K562 (cell line): ENCODE results near the gene NUDT5. TPM values are rescaled to one million over a fixed set of nuclear protein-coding genes. Genes with fewer than 3 reads are reported as not detected.

ENCODE experiments used
- ATAC-seq: fragments of 200-7000 bp; cut with Tn5 transposase; 3 replicates; pipeline ENCODE4 v1.9.1; 2020; ENCODE audit warnings: moderate library complexity
- BruUV-seq: library from RNA; stranded (reverse); fragments of 400-500 nt; replicated peaks from 2 replicates; lab custom pipeline; 2021; lab: Mats Ljungman, UMichigan
- CTCF ChIA-PET: fragments of 300-600 bp; formaldehyde crosslinking; extraction: SDS; loops from one replicate; lab custom pipeline; 2021; ENCODE audit warnings: low intra/inter-chr PET ratio; lab: Yijun Ruan, JAX
- POLR2A ChIA-PET: fragments of 300-600, 350-650 bp; sonication (Branson Sonifier 250); formaldehyde crosslinking; extraction: SDS; loops from one replicate; lab custom pipeline; 2021; ENCODE audit warnings: antibody characterized with exemption, inconsistent platforms; lab: Yijun Ruan, JAX
- DNase-seq, 4 experiments: peaks; one replicate each; pipeline versions ENCODE4 v3.0.0 to v3.0.0-alpha.2; 2011 to 2018; ENCODE audit warnings: low spot score in 3 of 4, mixed read lengths in 3 of 4; ENCODE audit errors: extremely low read depth in 1 of 4
- FAIRE-seq: peaks from 2 replicates; lab custom pipeline; 2011; peaks lifted over from hg19 to GRCh38; lab: Jason Lieb, UNC
- H2AFZ ChIP-seq: 2 replicates; pipeline ENCODE4 v1.6.0; 2011; ENCODE audit warnings: low read depth, low read length, control low read depth, inconsistent platforms
- H3K27ac ChIP-seq: fragments of 200-600 bp; 3 replicates; pipeline ENCODE4 v1.8.0; 2011; ENCODE audit warnings: low read depth, mild to moderate bottlenecking, control low read depth, inconsistent platforms, low read length, moderate library complexity, mixed read lengths; ENCODE audit errors: extremely low read depth
- H3K27me3 ChIP-seq, 2 experiments: fragments of 300-600 bp in 1 of 2; 2 replicates in 1 of 2; 3 replicates in 1 of 2; pipeline versions ENCODE4 v1.6.0 to v1.8.0; 2011; ENCODE audit warnings: inconsistent platforms in 2 of 2, low read length in 2 of 2, mild to moderate bottlenecking in 1 of 2, mixed read lengths in 1 of 2, moderate library complexity in 1 of 2; ENCODE audit not compliant: control insufficient read depth in 2 of 2, insufficient read depth in 2 of 2
- H3K36me3 ChIP-seq: fragments of 300-600 bp; 3 replicates; pipeline ENCODE4 v1.8.0; 2011; ENCODE audit warnings: mild to moderate bottlenecking, low read length, inconsistent platforms; ENCODE audit not compliant: control insufficient read depth, insufficient read depth
- H3K4me1 ChIP-seq, 2 experiments: fragments of 200-600 bp in 1 of 2; replicated peaks in 1 of 2; 2 replicates in 1 of 2; 3 replicates in 1 of 2; pipeline versions ENCODE4 v1.5.1 to v1.8.0; 2011; ENCODE audit warnings: inconsistent platforms in 2 of 2, low read length in 2 of 2, mild to moderate bottlenecking in 1 of 2, mixed read lengths in 1 of 2, moderate library complexity in 1 of 2; ENCODE audit not compliant: control insufficient read depth in 2 of 2, insufficient read depth in 2 of 2
- H3K4me2 ChIP-seq: 2 replicates; pipeline ENCODE4 v1.6.1; 2011; ENCODE audit warnings: low read length, control low read depth, inconsistent platforms, mixed read lengths; ENCODE audit not compliant: insufficient read depth
- H3K4me3 ChIP-seq: fragments of 200-600 bp; sonication (generic), shearing (Covaris generic); 2 replicates; pipeline ENCODE4 v1.5.1; 2016; ENCODE audit warnings: control low read depth, inconsistent platforms
- H3K79me2 ChIP-seq: fragments of 200-600 bp; 3 replicates; pipeline ENCODE4 v1.8.0; 2011; ENCODE audit warnings: low read length, inconsistent platforms; ENCODE audit not compliant: control insufficient read depth, insufficient read depth
- H3K9ac ChIP-seq, 2 experiments: 2 replicates each; pipeline versions ENCODE4 v1.6.0 to v1.6.1; 2011; ENCODE audit warnings: low read depth in 2 of 2, low read length in 2 of 2, control low read depth in 1 of 2, inconsistent platforms in 1 of 2, mild to moderate bottlenecking in 1 of 2, mixed read lengths in 1 of 2; ENCODE audit not compliant: insufficient read depth in 1 of 2
- H3K9me1 ChIP-seq: one replicate; pipeline ENCODE4 v1.6.0; 2011; ENCODE audit warnings: inconsistent platforms, mild to moderate bottlenecking, low read length, moderate library complexity; ENCODE audit not compliant: control insufficient read depth, insufficient read depth
- H3K9me3 ChIP-seq: replicated peaks from 2 replicates; pipeline ENCODE4 v1.5.1; 2011; ENCODE audit warnings: low read depth, low read length, inconsistent platforms; ENCODE audit not compliant: control insufficient read depth, insufficient read depth
- H4K20me1 ChIP-seq: replicated peaks from 2 replicates; pipeline ENCODE4 v1.6.1; 2011; ENCODE audit warnings: low read length, inconsistent platforms, mixed read lengths; ENCODE audit not compliant: control insufficient read depth, insufficient read depth
- BMI1 ChIP-seq: fragments of 150-350 bp; IDR thresholded peaks from 2 replicates; pipeline ENCODE4 v1.6.1; 2014; ENCODE audit warnings: low read length
- CBX8 ChIP-seq: fragments of 200-600 bp; sonication (generic); IDR thresholded peaks from 2 replicates; pipeline ENCODE4 v1.6.1; 2012; ENCODE audit warnings: borderline replicate concordance, mixed run types, low read depth, mild to moderate bottlenecking, moderate library complexity, mixed read lengths, low read length, control low read depth, inconsistent platforms; ENCODE audit not compliant: poor library complexity, severe bottlenecking; ENCODE audit errors: extremely low read depth
- ETV1 ChIP-seq: fragments of 450-650 bp; conservative IDR thresholded peaks from 2 replicates; pipeline ENCODE4 v1.6.1; 2016; ENCODE audit warnings: missing genetic modification characterization, control low read depth, low read depth, missing compliant biosample characterization
- KDM2B ChIP-seq: fragments of 250-450 bp; sonication (Bioruptor Pico); IDR thresholded peaks from 2 replicates; pipeline ENCODE4 v1.8.0; 2021; ENCODE audit warnings: mild to moderate bottlenecking, moderate library complexity
- MNT ChIP-seq, 2 experiments: fragments of 450-650 bp; conservative IDR thresholded peaks; 2 replicates each; pipeline ENCODE4 v1.6.1; 2017; ENCODE audit warnings: mild to moderate bottlenecking in 2 of 2, moderate library complexity in 2 of 2
- MYNN ChIP-seq, 2 experiments: sonication (generic); formaldehyde crosslinking in 1 of 2; IDR thresholded peaks; 2 replicates each; pipeline versions ENCODE4 v1.5.0 to v1.6.1; 2016 to 2020; ENCODE audit warnings: antibody characterized with exemption in 1 of 2, missing genetic modification reagents in 1 of 2
- PPARD ChIP-seq: fragments of 250-450 bp; sonication (Bioruptor Pico); IDR thresholded peaks from 2 replicates; pipeline ENCODE4 v1.8.0; 2022; ENCODE audit warnings: inconsistent platforms, mild to moderate bottlenecking, moderate library complexity
- PURB ChIP-seq: sonication (generic); formaldehyde crosslinking; IDR thresholded peaks from 2 replicates; pipeline ENCODE4 v1.9.0; 2021; ENCODE audit warnings: low read depth, mild to moderate bottlenecking, missing genetic modification reagents
- RNF2 ChIP-seq: sonication (generic); IDR thresholded peaks from 2 replicates; pipeline ENCODE4 v1.6.1; 2016
- SMARCC2 ChIP-seq: fragments of 450-650 bp; IDR thresholded peaks from 2 replicates; pipeline ENCODE4 v1.6.1; 2017; ENCODE audit warnings: antibody characterized with exemption, moderate library complexity, mild to moderate bottlenecking, low read depth
- TCF3 ChIP-seq: sonication (generic); formaldehyde crosslinking; IDR thresholded peaks from 2 replicates; pipeline ENCODE4 v1.4.0; 2020; ENCODE audit warnings: mild to moderate bottlenecking, missing genetic modification reagents
- TEAD2 ChIP-seq: fragments of 450-650 bp; IDR thresholded peaks from 2 replicates; pipeline ENCODE4 v1.6.1; 2016; ENCODE audit warnings: missing genetic modification characterization, control low read depth, missing compliant biosample characterization
- ZNF431 ChIP-seq: sonication (generic); formaldehyde crosslinking; IDR thresholded peaks from 2 replicates; pipeline ENCODE4 v1.8.0; 2022; ENCODE audit warnings: mild to moderate bottlenecking, missing genetic modification reagents
- WGBS: fragments of 100-300 bp; shearing (Covaris generic); methylation state at CpG from one replicate; pipeline ENCODE4 v1.1.6; 2016; ENCODE audit warnings: low coverage, mixed read lengths; ENCODE audit not compliant: insufficient coverage; ENCODE audit errors: missing lambda C conversion rate; 5-methylcytosine and 5-hydroxymethylcytosine counted together
- in situ Hi-C: fragments of 300-500 bp; cut with MboI; formaldehyde crosslinking; loops from 4 replicates; pipeline ENCODE4 v1.15.0; 2018; ENCODE audit warnings: inconsistent platforms, mixed read lengths
- intact Hi-C: fragments of 100-400 bp; cut with micrococcal nuclease; formaldehyde crosslinking; loops from 2 replicates; pipeline ENCODE4 v1.14.2; 2022
- polyA plus RNA-seq, 8 experiments: library from polyadenylated mRNA; depleted of rRNA in 4 of 8; stranded (reverse) in 5 of 8; unstranded in 3 of 8; fragments of >200 nt; fragmentation: Nextera tagmentation in 2 of 8; fragmentation: Illumina TruSeq in 1 of 8; extraction: Ambion mirVana in 2 of 8; extraction: Trizol in 1 of 8; gene quantifications; 2 replicates each; pipeline versions ENCODE4 v1.2.1 to v1.2.3, GENCODE V29; 2011 to 2014; ENCODE audit warnings: inconsistent platforms in 1 of 8, missing spikeins in 1 of 8
- total RNA-seq, 7 experiments: library from RNA; depleted of rRNA in 6 of 7; stranded (reverse); fragments of >200 nt in 6 of 7; fragmentation: Illumina TruSeq in 2 of 7; extraction: Trizol in 2 of 7; gene quantifications; 2 replicates each; pipeline versions ENCODE4 v1.2.1 to v1.2.3, GENCODE V29; 2011 to 2021; ENCODE audit warnings: low replicate concordance in 1 of 7

Gene NUDT5
- total and polyA plus RNA-seq, 9 of the 15 experiments (the other 6 are each of a cell fraction or from before 2014, with no cell fraction given) = 87.7 to 422 (median 186) TPM

DNA sequence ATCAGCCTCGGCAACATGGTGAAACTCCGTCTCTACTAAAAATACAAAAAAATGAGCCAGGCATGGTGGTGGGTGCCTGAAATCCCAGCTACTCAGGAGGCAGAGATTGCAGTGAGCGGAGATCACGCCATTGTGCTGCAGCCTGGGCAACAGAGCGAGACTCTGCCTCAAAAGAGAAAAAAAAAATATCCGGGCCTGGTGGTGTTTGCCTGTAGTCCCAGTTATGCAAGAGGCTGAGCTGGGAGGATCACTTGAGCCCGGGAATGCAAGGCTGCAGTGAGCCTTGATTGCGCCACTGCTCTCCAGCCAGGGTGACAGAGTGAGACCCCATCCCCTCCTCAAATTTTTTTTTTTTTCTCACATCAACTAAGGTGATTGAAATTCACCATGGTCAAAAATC is 43.1 kb upstream of the NUDT5 start:
- Histone ChIP-seq H3K4me2 (no peak overlapping the region), H3K27me3 (no peaks in the 10 kb centered on the region), H3K9ac (no peak overlapping the region), H3K27ac (no peak overlapping the region), H4K20me1 (0 out of 2 replicates have a peak, but pooled peaks cover 3% of the 10 kb centered on the region), H2AFZ (no peak overlapping the region), H3K4me1 (no peaks in the 10 kb centered on the region), H3K4me3 (no peak overlapping the region), H3K36me3 (peaks cover 82% of the 10 kb centered on the region), H3K9me1 (no peaks in the 10 kb centered on the region), H3K9me3 (no peaks in the 10 kb centered on the region), H3K79me2 (peaks cover 4% of the 10 kb centered on the region; the same call in 1 of the 3 replicates)
- ChIA-PET POLR2A (interaction anchor here (0.6 kb wide), 2 partner anchors 44 to 244 kb away, joined by 3 read pairs; no protein-coding TSS in a partner anchor), CTCF (no interaction called here)
- ATAC-seq = no peak
- no peak for FAIRE-seq
- in situ Hi-C loops (no loop called here), intact Hi-C loops (no loop called here)
- no TSS peak for BruUV-seq
- 93% methylated on average over 7 of the region's 8 CpGs for WGBS
- no peak for DNase-seq
- TF ChIP-seq BMI1 (no peak), ETV1 (tag) (no peak), MYNN (IDR thresholded peaks at IDR 0.05) (no peak), MYNN (CRISPR knock-in tag; IDR thresholded peaks at IDR 0.05) (no peak), PURB (no peak), PPARD (CRISPR knock-in tag) (no peak), ZNF431 (CRISPR knock-in tag) (no peak), KDM2B (CRISPR knock-in tag) (no peak), CBX8 (no peak), TCF3 (CRISPR knock-in tag) (no peak), RNF2 (no peak), TEAD2 (tag) (no peak), SMARCC2 (no peak), MNT (conservative IDR thresholded peaks at IDR 0.05) (no peak)
